HFF-Myc (cell line): ENCODE data around the gene DDAH1.

Experiments used
- DNase-seq: peaks from one replicate; pipeline ENCODE4 v3.0.0-alpha.2; 2011; ENCODE audit warnings: low read depth; ENCODE audit errors: extremely low read depth
- H3K4me3 ChIP-seq: replicated peaks from 2 replicates; pipeline ENCODE4 v1.5.1; 2011; ENCODE audit warnings: low read depth, mild to moderate bottlenecking, control low read depth, low read length
- CTCF ChIP-seq: IDR thresholded peaks from 2 replicates; pipeline ENCODE4 v1.5.1; 2012; ENCODE audit warnings: mild to moderate bottlenecking, low read depth, low read length, control low read depth; ENCODE audit errors: missing control alignments

DDAH1 gene

GRCh38 chr1:85340427-85340826 is 124.5 kb downstream of the DDAH1 start:
- no peak overlapping the region for H3K4me3 ChIP-seq
- no peak for DNase-seq
- TF ChIP-seq CTCF = no peak

- no peak for TF ChIP-seq CTCF
- H3K4me3 ChIP-seq = no peak overlapping the region
- no peak for DNase-seq
These were observed 125.1 kb downstream of the DDAH1 start for GRCh38 chr1:85339656-85340399.

- no peak for DNase-seq
- TF ChIP-seq CTCF = no peak
- no peak overlapping the region for H3K4me3 ChIP-seq
These were observed 125.9 kb downstream of the DDAH1 start for GRCh38 chr1:85339089-85339488.

GRCh38 chr1:85334962-85335361 is 130.0 kb downstream of the DDAH1 start:
- TF ChIP-seq CTCF = no peak
- DNase-seq = no peak

GRCh38 chr1:85333186-85333585 is 131.8 kb downstream of the DDAH1 start:
- DNase-seq = no peak
- no peak overlapping the region for H3K4me3 ChIP-seq
- no peak for TF ChIP-seq CTCF

More at GRCh38 chr1:85334962-85335361, 130.0 kb downstream of the DDAH1 start:
- H3K4me3 ChIP-seq = no peak overlapping the region

- TF ChIP-seq CTCF = no peak
- H3K4me3 ChIP-seq = no peak overlapping the region
- no peak for DNase-seq
These were observed 132.4 kb downstream of the DDAH1 start for GRCh38 chr1:85332575-85332974.
